GM18505 (cell line): ENCODE results near the gene GRIK4.

Experiments
- ATAC-seq: cut with Tn5 transposase; IDR thresholded peaks from one replicate; pipeline ENCODE4 v1.9.1; 2021; ENCODE audit not compliant: unreplicated experiment
- POLR2A ChIP-seq: IDR thresholded peaks from 4 replicates; pipeline ENCODE4 v1.6.1; 2011; ENCODE audit warnings: borderline replicate concordance; ENCODE audit not compliant: insufficient read depth, insufficient read length; ENCODE audit errors: extremely low read depth

GRIK4 gene

GRCh38 chr11:120859552-120860295 is 348.2 kb downstream of the GRIK4 start:
- ATAC-seq = no peak
- no peak for TF ChIP-seq POLR2A

DNA sequence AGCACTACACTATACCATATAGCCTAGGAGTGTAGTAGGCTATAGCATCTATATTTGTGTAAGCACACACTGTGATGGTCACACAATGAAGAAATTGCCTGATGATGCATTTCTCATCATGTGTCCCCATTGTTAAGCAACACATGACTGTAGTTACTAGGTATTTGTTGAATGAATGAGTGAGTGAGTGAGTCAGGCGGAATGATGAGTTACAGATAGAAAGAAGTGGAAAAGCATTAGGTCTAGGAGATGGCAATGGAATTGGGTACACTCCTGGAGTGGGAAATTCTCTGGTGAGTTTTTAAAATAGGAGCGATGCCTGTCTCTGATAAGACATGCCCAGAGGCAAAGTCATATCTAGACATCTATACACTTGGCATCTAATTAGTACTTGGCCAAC is 351.8 kb downstream of the GRIK4 start:
- no peak for TF ChIP-seq POLR2A
- ATAC-seq = no peak

DNA sequence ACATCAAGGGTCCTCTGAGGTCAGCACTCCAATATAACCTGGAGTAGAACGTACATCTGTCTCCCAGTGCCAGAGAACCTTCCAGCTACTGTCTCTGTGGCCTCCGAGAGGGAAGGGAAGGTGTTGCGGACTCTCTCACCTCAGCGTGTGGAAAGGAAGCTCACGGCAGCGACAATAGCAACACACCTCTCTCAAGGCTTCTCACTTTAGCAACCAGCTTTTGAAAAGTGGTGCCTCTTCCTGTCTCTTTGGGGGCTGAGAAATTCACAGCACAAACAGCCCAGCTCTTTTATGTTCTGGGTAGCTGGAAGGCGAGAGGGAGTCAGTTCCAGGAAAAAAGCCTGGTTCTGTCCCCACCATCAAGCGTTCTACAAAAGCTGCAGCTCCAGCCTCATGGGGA is 355.5 kb downstream of the GRIK4 start:
- no peak for TF ChIP-seq POLR2A
- no peak for ATAC-seq

DNA sequence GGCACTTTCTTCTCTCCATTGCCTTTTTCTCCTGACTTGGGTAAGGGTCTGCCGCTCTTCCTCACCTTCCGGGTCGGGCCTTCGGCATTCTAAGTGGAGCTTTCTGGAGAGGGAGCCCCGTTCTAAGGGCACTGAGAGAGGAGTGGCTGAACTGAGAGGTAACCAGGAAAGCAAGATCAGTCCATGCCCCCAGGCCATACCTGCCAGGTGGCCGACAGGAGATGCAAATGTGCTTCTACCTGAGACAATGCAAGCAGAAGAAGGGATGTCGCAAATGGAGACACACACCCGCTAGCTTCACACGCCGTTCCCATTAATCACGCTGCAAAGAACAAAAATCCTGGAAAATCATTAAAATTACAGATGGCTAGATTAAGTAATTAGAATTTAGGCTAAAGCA is 356.0 kb downstream of the GRIK4 start:
- ATAC-seq = no peak
- no peak for TF ChIP-seq POLR2A

DNA sequence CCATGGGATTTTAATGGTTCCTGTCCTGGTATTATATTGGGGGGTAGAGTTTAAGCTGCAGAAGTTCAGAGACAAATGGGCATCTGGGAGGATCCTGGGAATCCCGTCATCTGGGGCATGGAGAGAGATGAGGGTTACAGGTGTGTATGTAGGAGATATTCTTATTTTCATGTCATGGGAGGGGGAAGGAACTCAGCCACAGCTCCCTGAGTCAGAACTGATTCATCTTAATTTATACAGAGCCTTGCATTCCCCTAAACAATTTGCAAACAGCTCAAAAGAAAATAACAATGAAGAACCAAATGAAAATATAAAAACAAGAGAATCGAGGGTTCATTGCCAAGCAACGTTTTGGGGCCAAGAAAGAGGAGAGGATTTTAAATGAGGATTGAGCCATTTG is 356.4 kb downstream of the GRIK4 start:
- TF ChIP-seq POLR2A = no peak
- ATAC-seq = no peak

DNA sequence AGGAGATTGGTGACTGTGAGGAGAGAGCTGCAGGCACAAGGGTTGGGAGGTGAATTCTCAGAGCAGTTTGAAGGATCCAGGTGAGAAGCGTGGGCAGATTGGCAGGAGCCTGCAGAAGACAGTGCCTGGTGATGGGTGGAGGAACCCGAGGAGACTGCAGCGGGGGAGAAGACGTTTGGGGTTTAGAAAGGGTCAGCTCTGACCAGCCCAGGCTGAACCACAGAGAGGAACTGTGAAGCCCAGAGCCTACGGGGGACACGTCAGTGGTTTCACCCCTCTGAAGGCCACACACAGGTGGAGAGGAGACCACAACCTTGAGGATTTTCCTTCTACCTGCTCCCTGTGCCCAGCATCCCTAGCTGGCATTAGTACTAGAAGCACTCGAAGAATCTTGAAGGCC is 357.5 kb downstream of the GRIK4 start:
- TF ChIP-seq POLR2A = no peak
- ATAC-seq = no peak

- no peak for TF ChIP-seq POLR2A
- no peak for ATAC-seq
These were observed 358.0 kb downstream of the GRIK4 start for GRCh38 chr11:120869516-120870011.

DNA sequence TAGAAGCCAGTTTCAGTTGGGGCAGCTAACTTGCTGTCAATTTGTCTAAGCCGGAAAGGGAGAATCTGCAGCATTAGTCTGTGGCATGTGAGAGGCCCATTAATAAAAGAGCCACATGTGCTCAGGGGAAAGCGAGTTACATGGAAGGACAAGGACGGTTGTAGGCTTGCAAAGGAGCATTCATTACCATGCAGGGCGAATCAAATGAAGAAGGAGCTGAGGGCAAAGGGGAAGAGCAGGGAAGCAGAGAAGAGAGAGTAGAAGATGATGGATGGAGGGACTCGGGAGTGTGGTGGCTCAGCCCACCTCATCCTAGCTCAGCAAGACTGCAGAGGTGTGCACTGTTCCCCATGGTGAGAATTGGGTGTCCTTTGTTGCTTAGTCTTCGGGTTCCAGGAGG is 359.6 kb downstream of the GRIK4 start:
- ATAC-seq = no peak
- TF ChIP-seq POLR2A = no peak

GRCh38 chr11:120871924-120872323 is 360.4 kb downstream of the GRIK4 start:
- no peak for ATAC-seq
- TF ChIP-seq POLR2A = no peak

GRCh38 chr11:120873966-120874735 is 362.6 kb downstream of the GRIK4 start:
- no peak for TF ChIP-seq POLR2A
- ATAC-seq = no peak

GRCh38 chr11:120875986-120876385 is 364.4 kb downstream of the GRIK4 start:
- no peak for ATAC-seq
- TF ChIP-seq POLR2A = no peak

GRCh38 chr11:120877746-120878365 is 366.3 kb downstream of the GRIK4 start:
- no peak for TF ChIP-seq POLR2A
- ATAC-seq = no peak

DNA sequence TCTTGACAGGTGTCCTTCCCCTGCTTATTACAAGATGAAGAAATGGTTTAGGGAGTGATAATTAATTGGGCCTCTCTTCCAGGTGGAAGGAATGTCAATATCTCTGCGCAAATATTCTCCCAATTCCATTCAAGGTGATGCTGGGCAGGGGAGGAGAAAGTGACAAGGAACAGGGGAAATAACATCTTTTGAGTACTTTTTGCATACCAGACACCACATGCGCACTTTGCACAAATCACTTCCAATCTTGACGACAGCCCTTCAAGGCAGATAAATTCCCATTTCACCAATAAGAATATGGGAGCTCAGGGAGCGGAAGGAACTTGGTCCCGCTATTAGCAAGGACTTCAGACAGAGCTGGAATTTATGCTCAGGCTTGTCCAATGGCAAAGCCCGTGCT is 367.2 kb downstream of the GRIK4 start:
- TF ChIP-seq POLR2A = no peak
- no peak for ATAC-seq
